ENCODE results near the gene MAP7D1.

- TF ChIP-seq CTCF (conservative IDR thresholded peaks at IDR 0.05), result no peak
- TF ChIP-seq EZH2 (IDR thresholded peaks at IDR 0.05; ENCODE audit: low read depth), result no peak
Observed at GRCh38 chr1:36157115-36157903, 1.3 kb downstream of the MAP7D1 start.

Measured in PC-9 (cell line).